GM04503 (cell line): ENCODE measurements around the gene GLIPR1.
"Not testable (repeated sequence)": the region's sequence is repeated elsewhere in the genome, so short reads cannot be mapped to it uniquely, and the experiment has no call there.

ENCODE experiments used
- DNase-seq: peaks from one replicate; pipeline ENCODE4 v3.0.0-alpha.2; 2012; ENCODE audit warnings: low read depth

The GLIPR1 gene

GRCh38 chr12:75474116-75474515, 6.4 kb upstream of the GLIPR1 start:
- DNase-seq, result no peak

GRCh38 chr12:75476071-75476470, 4.5 kb upstream of the GLIPR1 start:
- DNase-seq, result no peak

GRCh38 chr12:75477137-75477536, 3.4 kb upstream of the GLIPR1 start:
- DNase-seq, result no peak

- DNase-seq, result no peak
These were observed 2.3 kb upstream of the GLIPR1 start for GRCh38 chr12:75478116-75478794.

GRCh38 chr12:75479963-75480461, 543 bp upstream of the GLIPR1 start:
- no peak for DNase-seq

- DNase-seq, result no peak
These were observed 604 bp downstream of the GLIPR1 start for GRCh38 chr12:75481013-75481705.

GRCh38 chr12:75481774-75482173, 1.2 kb downstream of the GLIPR1 start:
- DNase-seq, result no peak

GRCh38 chr12:75482646-75483045, 2.1 kb downstream of the GLIPR1 start:
- DNase-seq, result no peak

GRCh38 chr12:75483431-75483830, 2.9 kb downstream of the GLIPR1 start:
- DNase-seq, result no peak

- not testable (repeated sequence) for DNase-seq
These were observed 3.9 kb downstream of the GLIPR1 start for GRCh38 chr12:75484450-75484849.

GRCh38 chr12:75487308-75487707, 6.8 kb downstream of the GLIPR1 start:
- no peak for DNase-seq

- no peak for DNase-seq
These were observed 8.0 kb downstream of the GLIPR1 start for GRCh38 chr12:75488553-75488952.

- no peak for DNase-seq
These were observed 8.6 kb downstream of the GLIPR1 start for GRCh38 chr12:75489187-75489586.

GRCh38 chr12:75489613-75490210, 9.2 kb downstream of the GLIPR1 start:
- DNase-seq, result no peak

GRCh38 chr12:75491169-75491568, 10.6 kb downstream of the GLIPR1 start:
- no peak for DNase-seq

- DNase-seq, result no peak
These were observed 22.9 kb downstream of the GLIPR1 start for GRCh38 chr12:75503459-75503858.

GRCh38 chr12:75503866-75504265, 23.3 kb downstream of the GLIPR1 start:
- DNase-seq, result no peak

- no peak for DNase-seq
These were observed 25.3 kb downstream of the GLIPR1 start for GRCh38 chr12:75505706-75506312.

- no peak for DNase-seq
These were observed 26.5 kb downstream of the GLIPR1 start for GRCh38 chr12:75507086-75507485.

- no peak for DNase-seq
These were observed 27.6 kb downstream of the GLIPR1 start for GRCh38 chr12:75508159-75508558.

- DNase-seq, result no peak
These were observed 29.1 kb downstream of the GLIPR1 start for GRCh38 chr12:75509621-75510020.

- DNase-seq, result peak; percentile 93
These were observed 30.8 kb downstream of the GLIPR1 start, which contains the start of gene KRR1 for GRCh38 chr12:75511116-75512048. Gene KRR1 (minus strand): TSS chr12:75511609. CDS start chr12:75511597, 12 bp downstream.
